GM12872 (cell line): ENCODE results near the gene TMC8.

Experiments used
- TF ChIP-seq, protein P1 (sequence below): IDR thresholded peaks from 3 replicates; pipeline ENCODE4 v1.5.1; 2011; ENCODE audit warnings: low read depth, mild to moderate bottlenecking, low read length, moderate library complexity; ENCODE audit not compliant: insufficient read depth

Gene TMC8

DNA sequence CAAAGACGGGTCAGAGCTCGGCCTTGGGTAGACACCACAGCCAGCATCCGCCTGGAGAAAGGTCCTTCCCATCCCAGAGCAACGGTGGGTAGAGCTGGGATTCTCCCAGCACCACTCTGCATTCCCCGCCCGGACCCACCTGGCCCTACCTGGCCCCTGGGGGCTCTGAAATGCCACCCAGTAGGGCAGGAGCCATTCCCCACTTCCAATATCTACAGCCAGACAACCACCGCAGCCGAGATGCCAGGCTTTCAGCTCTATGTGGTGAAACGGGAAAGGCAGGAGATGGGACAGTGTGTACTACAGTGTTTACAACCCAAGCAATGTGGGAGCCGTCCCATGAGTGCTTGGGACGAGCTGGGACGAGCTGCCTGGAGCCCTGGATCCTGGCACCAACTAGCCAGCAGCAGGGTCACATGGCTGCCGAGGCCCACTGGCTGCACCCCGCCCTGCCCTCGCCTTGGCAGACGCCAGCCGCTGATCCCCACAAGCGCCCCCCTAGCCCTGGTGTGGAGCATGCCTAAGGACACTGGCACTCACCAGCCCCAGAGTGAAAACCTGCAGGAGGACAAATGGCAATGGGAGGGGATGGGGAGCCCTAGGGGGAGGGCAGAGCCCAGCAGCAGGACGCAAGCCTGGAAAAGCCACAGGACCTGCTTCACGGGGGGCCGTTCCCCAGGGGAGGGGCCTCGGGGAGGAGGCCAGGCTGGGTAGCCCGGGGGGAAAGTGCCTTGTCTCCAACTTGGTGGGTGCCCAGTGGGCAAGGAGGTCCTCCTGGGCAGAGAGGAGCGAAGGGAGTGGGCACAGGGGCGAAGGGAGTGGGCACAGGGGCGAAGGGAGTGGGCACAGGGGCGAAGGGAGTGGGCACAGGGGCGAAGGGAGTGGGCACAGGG, 15.5 kb upstream of the TMC8 start:
- TF ChIP-seq, protein P1, sequence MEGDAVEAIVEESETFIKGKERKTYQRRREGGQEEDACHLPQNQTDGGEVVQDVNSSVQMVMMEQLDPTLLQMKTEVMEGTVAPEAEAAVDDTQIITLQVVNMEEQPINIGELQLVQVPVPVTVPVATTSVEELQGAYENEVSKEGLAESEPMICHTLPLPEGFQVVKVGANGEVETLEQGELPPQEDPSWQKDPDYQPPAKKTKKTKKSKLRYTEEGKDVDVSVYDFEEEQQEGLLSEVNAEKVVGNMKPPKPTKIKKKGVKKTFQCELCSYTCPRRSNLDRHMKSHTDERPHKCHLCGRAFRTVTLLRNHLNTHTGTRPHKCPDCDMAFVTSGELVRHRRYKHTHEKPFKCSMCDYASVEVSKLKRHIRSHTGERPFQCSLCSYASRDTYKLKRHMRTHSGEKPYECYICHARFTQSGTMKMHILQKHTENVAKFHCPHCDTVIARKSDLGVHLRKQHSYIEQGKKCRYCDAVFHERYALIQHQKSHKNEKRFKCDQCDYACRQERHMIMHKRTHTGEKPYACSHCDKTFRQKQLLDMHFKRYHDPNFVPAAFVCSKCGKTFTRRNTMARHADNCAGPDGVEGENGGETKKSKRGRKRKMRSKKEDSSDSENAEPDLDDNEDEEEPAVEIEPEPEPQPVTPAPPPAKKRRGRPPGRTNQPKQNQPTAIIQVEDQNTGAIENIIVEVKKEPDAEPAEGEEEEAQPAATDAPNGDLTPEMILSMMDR: no peak

- TF ChIP-seq, protein P1: no peak
Measured at GRCh38 chr17:78116411-78116810, 14.2 kb upstream of the TMC8 start.

GRCh38 chr17:78117027-78117981, 13.3 kb upstream of the TMC8 start:
- TF ChIP-seq, protein P1: peak; percentile 39; the same call in 2 of the 3 replicates

DNA sequence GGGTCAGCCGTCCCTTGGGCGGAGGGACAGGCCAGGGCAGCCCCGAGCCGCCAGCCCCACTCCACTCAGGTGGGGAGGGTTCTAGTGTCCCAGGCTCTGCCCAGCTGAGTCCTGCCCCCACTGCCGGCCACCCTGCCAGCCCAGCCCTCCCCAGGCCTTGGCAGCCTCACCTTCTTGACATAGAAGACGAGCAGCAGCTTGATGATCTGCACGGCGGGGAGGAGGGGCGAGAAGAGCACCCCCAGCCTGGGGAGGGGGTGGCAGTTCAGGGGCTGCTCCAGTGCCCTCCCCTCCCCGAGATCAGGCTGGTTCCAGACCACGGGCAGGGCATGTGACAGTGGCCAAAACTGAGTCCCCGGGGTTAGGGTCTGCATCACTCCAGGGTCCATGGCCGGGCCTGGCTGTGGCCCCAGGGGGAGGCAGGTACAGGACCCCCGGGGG, 11.8 kb upstream of the TMC8 start:
- TF ChIP-seq, protein P1: no peak

DNA sequence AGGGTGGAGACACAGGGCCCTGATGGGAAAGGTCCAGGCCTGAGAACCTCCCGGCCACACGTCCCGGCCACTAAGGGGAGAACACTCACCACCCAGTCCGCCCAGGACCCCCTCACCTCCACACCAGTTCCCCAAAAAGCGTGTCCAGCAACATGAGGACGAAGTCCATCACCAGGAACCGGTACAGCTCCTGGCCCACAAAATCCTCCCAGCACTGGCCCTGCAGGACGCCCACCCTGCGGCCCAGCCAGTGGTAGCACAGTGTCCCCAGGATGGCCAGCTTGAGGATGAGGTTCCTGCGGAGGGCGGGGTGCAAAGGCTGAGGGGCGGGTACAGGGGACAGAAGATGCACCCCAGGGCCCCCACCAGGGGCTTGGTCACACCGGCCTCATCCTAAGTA, 10.0 kb upstream of the TMC8 start:
- TF ChIP-seq, protein P1: no peak

DNA sequence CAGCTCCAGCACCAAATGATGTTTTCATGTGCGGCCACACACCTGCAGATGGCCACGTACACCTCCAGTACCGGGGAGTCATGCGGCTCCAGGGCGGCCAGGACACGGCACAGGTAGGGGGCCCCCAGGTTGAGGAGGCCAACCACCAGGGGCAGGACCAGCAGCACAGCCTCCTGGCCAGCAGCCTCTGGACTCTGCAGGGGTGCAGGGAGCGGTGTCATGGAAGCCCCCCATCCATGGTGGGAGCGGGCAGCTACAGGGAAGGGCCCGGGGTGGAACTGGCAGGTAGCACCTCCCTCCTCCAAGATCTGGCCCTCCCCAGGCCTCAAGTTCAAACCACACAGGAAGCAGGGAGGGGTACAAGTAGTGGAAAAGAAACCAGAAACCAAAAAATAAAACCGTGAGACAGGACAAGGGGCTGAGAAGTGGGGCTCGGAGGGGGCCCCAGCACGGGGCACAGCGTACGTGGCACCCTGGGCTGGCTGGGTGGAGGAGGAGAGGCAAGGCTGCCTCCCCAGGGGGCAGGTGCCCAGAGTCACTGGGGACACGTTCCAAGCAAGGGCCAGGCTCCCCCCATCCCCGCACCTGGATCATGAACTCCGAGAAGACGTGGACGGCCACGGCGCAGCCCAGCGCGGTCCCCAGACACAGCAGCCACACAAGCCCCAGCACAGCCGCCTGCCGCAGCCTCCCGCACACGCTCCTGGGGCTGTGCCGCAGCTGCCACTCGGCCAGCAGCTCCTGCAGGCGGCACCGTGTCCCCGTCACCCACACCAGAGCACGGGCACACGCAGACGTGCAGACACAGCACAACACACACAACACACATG, 9.4 kb upstream of the TMC8 start:
- TF ChIP-seq, protein P1: no peak
